ENCODE measurements around the gene TDRD10.

The TDRD10 gene

DNA sequence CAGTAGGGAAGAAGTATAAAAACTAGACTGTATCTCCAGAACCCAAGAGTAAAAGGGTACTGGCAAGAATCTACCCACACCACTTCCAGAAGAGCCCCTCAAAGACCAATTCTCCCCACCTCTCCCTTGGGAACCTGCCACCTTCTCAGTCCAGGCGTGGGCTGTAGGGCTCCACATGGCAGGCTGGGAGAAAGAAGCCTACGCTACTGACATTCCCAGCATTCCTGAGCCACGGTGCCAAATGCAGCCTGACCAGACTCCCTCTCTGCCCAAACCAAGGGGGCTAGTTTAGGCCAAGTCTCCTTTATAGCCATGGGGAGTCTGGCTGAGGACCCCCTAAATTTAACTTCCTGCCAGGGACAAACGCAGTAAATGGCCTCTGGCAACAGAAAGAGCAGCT is 54.4 kb downstream of the TDRD10 start:
- DNase-seq: no peak

DNA sequence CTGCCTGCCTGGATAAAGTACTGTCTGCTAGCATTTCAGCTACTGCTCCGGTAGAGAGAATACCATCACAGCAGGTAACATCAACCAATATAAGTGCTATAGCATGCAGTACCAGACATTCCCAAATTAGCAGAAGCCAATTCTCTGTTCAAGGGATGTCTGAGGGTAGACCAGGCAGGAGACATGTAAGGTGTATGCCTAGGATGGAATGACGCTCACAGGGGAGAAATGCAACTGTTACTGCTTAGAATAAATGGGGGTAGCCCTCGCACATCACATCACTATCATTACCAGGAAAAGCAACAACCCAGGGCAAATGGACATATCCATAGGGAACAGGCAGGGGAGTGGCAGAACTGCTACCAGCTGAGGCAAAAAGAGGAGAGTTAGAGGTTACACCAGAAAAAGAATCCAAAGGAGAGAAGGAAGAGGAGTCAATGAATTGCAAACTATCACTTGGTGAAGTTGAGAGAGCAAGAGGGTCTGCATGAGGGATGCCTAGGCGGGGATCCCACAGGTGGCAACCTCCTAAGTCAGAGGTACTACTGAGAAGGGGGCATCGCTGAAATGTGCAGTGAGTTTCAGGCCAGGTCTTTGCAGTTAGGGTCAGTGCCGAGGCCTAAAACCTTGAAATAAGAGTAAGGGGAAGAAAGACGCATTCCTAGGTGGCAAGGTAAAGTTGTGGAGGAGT is 55.4 kb downstream of the TDRD10 start:
- DNase-seq: no peak

DNA sequence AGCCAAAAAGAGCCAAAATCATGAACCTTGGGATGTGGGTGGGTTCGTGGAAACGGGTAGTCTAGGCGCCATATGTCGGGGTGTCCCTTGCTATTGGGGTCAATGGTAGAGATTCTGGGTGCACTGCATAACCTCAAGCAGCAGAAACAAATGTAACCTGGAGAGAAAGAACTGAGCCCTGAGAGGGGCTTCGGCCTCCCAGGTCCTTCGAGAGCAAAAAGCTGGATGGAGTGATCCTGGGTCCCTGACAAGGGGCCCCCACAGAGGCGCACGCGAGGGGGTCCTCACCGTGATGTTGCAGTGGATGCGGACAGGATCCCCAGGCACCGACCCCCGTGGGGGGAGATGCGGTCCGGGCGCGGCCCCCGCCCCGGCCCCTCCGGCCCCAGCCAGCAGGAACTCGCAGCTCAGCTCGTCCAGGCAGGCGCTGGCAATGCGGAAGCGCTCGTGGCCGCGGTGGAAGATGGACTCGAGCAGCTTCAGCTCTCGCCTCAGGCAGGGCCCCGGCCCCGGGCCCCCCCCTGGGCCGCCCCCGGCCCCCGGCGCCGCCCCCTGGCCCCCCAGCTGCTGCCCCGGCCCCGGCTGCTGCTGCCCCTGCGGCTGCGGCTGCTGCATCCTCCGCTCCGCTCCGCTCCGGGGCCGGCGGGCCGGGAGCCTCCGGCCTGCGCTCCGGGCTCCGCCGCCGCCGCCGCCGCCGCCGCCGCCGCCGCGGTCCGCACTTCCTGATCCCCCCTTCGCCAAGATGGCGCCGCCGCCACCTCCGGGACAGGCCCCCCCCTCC is 56.1 kb downstream of the TDRD10 start, which contains the start of gene UBE2Q1:
UBE2Q1 (minus strand) TSS at position 724 of the 781 bp plus-strand sequence; CDS start at position 615, 109 bp downstream.
- no peak for DNase-seq

DNA sequence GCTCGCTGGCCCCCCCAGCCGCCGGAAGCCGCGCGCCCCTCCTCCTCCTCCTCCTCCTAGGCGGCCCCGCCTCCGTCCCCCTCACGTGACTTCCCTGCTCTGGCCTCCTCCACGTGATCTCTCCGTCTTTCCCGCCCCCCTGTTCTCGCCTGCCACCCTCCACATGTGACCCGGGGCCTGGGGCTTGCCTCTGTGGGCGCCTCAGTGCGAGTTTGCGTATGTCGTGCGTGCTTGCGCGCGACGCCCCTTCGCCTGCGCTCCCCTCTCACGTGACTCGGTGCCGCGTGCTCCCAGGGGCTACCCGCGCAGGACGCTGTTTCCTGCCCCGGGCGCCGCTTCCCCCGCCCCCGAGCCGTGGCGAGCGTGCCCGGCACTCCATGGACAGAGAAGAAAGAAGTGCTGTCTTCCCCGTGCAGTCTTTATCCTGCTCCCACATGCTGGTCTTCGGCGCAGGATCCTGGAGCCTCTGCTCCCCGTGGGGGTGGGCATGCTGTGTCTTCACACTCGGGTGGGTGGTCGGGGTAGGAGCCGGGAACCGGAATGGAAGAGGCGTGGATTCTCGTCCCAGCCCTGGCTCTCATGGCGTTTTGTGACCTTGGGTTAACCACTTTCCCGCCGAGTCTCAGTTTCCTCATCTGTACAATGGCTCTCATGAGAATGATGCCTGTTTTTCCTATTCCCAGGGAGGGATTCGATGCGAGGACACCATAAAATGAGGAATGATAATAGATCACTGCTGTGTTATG is 56.9 kb downstream of the TDRD10 start:
- peak; percentile 91 for DNase-seq

DNA sequence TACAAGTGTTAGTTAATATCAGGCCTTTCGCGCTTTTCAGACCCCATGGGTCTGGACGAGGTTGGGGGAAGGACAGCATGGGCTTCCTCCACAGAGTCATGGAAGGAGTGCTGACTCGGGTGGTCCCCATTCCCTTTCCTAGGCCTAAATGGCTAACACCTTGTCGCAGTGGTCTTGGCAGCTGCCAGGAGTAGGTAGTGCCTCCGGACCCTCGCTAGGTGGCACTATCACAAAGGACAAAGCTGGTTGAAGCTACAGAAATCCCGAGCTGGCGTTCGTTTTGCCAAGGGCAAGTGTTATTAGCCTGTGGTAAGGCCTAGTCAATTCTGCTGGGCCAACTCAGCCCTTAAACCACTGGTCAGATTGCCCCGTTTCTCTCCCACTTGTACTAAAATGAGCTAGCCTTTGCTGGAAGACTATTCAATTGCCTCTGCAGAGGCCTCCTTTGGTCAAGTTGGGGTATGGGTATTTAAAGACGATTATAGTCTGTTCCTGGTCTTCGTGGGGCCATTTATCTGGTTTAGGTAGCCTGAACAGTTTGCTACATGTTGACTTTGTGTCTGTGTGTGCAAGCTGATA is 57.5 kb downstream of the TDRD10 start:
- DNase-seq: peak; percentile 93

DNA sequence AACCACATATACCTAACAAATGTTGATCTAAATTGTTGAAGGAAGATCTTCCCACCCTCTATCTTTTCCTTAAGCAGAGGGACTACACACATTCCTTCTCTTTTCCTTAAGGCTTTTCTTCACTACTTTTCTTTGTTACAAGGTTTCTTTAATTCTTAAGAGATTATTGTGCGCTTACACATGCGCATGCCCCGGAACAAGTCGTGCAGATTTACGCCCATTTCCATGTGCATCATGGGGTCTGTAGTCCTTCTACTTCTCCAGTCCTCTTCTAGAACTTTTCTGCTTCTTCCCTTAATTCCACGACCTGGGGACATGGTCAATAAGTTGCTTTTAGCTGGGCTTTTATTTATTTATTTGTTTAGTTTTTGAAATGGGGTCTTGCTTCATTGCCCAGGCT is 63.9 kb downstream of the TDRD10 start:
- DNase-seq: no peak

DNA sequence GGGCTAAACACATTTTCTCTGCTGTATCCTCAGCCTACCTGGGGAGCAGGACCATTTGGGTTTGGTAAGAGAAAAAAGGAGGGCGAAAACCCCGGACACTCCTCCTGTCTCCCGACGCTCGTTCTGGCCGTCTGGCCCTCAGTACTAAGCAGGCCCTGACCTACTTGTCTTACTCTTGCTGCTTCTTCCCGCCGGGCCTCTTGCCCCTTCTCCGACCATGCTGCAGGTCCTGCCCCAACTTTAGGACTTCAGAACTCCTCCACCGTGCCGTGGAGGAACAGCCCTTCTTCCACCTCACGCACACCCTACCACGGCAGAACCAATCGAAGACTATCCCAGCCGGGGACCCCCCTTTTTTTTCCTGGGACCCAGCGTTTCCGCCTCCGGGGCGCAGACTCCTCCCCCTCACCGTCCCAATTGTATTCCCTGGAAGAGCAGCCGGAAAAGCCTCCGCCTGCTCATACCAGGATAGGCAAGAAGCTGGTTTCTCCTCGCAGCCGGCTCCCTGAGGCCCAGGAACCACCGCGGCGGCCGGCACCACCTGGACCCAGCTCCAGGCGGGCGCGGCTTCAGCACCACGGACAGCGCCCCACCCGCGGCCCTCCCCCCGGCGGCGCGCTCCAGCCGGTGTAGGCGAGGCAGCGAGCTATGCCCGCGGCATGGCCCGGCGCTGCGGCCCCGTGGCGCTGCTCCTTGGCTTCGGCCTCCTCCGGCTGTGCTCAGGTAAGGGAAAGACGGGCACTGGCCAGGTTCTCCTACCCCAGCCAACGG is 65.6 kb downstream of the TDRD10 start, which contains the start of gene CHRNB2:
CHRNB2 (plus strand) TSS at position 393 of the 771 bp plus-strand sequence; CDS start at position 660, 267 bp downstream.
- no peak for DNase-seq

DNA sequence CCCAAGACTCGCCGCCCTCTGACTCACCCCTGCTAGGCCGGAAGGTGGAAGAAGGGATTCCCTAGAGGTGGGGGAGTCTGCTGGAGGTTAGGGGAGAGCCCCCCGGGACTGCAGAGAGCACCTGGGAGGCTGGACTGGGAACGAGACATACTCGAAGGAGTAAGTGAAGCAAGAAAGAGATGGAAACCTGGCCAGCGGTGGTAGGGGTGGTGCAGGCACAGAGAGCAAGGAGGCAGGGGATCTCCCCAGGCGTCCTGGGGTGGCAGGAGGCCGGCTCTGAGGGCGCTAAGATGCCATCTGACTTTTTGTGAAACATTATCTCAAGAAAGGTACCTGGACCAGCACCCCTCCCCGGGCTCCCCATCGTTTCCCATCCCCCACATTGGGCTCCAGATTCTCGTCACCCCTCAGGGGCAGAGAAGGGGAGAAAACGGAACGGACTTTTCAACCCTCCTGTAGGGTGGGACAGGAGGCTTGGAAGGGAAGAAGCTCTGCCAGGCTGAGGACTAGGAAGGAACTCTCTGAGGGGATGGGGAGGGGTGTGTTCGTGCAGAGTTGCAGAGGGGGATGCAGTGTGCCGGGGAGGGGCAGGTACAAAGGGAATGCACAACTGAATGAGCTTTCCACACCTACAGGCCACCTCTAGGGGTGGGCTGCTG is 66.3 kb downstream of the TDRD10 start:
- DNase-seq: no peak

DNA sequence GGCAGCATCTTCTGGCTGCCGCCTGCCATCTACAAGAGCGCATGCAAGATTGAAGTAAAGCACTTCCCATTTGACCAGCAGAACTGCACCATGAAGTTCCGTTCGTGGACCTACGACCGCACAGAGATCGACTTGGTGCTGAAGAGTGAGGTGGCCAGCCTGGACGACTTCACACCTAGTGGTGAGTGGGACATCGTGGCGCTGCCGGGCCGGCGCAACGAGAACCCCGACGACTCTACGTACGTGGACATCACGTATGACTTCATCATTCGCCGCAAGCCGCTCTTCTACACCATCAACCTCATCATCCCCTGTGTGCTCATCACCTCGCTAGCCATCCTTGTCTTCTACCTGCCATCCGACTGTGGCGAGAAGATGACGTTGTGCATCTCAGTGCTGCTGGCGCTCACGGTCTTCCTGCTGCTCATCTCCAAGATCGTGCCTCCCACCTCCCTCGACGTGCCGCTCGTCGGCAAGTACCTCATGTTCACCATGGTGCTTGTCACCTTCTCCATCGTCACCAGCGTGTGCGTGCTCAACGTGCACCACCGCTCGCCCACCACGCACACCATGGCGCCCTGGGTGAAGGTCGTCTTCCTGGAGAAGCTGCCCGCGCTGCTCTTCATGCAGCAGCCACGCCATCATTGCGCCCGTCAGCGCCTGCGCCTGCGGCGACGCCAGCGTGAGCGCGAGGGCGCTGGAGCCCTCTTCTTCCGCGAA is 69.4 kb downstream of the TDRD10 start:
- DNase-seq: no peak

DNA sequence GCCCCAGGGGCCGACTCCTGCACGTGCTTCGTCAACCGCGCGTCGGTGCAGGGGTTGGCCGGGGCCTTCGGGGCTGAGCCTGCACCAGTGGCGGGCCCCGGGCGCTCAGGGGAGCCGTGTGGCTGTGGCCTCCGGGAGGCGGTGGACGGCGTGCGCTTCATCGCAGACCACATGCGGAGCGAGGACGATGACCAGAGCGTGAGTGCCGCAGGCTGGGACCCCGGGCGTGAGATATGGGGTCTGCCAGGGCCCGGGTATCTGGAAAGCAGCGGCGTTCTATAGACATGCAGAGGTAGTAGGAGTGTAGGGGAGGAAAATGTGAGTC is 69.9 kb downstream of the TDRD10 start:
- DNase-seq: no peak

DNA sequence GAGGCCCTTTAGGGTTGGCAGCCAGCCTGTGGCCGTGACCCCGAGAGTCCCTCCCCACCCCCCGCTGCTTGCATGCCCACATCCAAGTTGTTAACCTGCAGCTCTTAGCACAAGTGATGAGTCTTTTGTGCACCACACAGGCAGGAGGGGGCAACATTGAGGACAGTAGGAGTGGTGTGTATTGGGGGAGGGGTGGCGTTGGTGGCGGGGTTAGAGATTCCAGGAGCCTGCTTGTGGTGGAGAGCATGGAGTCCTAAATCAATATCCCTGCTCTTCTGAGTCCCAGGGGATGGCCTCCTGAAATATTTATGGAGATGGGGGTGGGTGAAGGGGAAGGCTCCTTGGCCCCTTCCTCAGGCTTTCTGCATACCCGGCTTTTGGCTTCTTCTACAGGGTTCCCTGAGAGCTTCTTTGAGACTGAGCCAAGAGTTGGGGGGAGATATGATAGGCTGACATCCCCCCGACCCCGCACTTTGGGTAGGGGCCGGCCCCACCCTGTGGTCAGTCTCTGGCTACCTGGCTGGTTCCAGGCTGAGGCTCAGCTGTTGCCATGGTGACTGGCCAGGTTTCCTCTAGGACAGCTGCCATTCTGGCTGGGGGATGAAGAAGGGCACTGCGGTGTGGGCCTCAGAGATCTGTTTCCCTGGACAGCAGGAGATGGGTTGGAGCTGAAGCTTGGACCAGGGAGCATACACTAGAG is 70.6 kb downstream of the TDRD10 start:
- no peak for DNase-seq

DNA sequence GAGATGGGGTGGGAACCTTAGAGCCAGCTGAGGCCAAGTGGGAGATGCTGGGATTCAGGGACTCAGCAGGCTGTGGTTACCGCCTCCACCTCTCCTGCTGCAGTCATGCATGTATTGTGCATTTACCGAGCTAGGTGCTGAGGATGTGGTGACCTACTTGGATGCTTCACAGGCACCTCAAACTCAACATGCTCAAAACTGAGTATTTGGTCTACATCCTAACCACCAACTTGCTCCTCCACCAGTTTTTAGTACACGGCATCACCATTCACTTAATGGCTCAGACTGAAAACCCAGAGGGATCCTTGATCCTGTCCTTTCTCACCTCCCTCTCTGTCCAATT is 71.1 kb downstream of the TDRD10 start:
- DNase-seq: no peak

DNA sequence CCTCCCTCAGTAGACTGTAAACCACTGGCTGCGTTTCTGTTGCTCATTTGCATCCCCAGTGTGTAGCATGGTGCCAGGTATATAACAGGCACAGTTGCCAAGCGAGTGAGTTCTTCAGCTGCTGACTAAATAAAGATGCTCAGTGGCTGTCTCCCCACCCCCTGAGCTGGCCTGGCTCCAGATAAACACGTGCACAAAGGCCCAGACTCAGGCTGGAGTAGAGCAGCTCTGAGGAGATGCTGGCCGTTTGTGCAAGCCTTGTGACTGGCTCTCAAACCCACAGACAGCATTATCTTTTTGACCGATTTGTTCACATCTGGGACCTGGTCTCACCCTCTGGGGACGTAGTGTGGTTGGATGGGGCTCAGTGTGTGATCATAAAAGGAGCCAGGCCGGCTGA is 72.7 kb downstream of the TDRD10 start:
- DNase-seq: no peak

DNA sequence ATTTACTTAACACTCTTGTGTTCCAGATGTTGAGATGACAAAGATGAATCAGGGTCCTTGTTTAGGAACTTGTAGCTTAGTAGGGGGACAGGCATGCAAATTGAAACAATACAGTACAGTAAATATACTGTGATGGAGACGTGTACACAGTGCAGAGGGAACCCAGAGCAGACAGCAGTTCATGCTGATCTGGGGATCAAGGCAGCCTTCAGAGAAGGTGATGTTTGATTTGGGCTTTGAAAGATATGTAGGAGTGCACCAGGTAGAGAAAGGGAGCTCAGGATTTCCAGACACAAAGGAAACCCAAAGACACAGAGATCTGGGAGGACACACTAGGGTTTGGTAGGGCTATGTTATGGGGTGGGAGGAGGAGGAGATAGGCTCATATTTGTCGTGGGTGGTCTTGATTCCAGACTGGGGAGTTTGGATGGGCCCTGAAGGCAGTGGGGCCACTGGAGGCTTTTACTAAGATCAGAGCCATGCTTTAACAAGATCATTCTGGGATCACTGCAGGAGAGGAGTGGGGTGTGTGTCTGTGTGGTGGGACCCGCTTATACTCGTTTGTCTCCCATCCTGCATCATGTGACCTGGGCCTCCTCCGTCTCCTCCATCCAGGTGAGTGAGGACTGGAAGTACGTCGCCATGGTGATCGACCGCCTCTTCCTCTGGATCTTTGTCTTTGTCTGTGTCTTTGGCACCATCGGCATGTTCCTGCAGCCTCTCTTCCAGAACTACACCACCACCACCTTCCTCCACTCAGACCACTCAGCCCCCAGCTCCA is 73.3 kb downstream of the TDRD10 start:
- DNase-seq: no peak

DNA sequence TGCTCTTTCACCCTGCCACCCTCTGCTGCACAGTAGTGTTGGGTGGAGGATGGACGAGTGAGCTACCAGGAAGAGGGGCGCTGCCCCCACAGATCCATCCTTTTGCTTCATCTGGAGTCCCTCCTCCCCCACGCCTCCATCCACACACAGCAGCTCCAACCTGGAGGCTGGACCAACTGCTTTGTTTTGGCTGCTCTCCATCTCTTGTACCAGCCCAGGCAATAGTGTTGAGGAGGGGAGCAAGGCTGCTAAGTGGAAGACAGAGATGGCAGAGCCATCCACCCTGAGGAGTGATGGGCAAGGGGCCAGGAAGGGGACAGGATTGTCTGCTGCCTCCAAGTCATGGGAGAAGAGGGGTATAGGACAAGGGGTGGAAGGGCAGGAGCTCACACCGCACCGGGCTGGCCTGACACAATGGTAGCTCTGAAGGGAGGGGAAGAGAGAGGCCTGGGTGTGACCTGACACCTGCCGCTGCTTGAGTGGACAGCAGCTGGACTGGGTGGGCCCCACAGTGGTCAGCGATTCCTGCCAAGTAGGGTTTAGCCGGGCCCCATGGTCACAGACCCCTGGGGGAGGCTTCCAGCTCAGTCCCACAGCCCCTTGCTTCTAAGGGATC is 74.0 kb downstream of the TDRD10 start:
- DNase-seq: no peak

DNA sequence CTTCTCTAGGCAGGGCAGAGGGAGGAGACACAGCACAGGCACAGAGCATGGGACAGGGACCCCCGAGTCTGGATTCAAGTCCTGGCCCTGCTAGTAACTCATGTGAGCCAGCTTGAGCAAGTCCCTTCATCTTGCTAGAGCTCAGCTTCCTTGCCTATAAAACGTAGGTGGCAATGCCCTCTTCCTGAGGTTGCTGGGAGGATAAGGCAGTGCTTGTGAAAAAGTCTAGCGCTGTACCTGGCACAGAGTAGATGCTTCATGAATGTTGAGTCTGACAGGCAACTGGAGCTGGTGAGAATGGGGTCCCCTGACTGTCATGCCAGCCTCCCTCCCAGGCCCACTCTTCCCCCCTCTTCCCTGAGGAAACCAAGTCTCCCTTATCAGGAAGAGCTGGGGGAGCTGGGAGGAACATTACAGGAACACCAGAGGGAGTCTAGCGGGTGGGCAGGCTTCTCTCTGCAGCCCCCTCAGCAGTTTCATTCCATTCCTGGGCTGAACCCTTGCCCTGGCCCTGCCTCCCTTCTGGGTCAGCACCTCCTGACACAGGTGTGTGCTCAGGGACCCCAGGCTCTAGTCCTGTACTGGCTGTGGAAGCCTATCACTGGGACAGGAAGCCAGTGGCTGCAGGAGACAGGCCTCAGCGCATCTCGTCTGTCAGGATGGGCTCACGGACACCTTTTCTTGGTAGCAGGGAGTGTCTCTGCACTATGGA is 75.5 kb downstream of the TDRD10 start:
- no peak for DNase-seq

DNA sequence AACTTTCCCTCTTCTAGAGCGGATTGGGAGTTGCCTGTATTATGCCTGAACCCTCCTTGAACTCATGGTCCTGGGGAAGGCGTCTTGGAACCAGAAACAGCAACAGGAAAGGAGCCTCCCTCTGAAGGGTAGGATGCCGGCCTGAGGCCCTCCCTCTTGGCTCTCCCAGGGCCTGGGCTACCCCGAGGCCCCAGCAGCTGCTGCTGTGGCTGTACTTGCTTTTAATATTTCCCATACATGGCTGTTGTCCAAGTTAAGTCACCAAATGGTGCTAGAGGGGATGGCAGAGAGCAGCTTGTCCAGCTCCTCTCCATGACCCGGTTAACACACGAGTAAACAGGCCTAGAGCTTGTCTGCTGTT is 76.0 kb downstream of the TDRD10 start:
- no peak for DNase-seq

DNA sequence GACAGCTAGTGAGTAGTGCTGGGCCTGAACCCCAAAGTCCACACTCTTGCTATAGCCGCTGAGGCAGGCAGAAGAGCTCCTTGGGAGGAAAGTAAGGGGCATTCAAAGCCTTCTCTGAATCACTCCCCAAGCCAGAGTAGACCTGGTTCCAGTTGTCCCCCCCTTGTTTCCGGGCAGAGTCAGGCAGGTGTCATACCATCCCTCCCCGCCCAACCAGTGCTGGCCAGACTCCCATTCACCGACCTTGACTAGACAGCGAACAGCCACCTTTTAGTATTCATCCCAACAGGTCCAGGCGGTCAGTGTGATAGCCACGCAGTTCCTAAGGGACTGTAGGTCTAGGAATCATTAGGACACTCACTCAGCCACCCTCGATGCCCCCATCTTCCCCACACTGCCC is 77.4 kb downstream of the TDRD10 start:
- no peak for DNase-seq

DNA sequence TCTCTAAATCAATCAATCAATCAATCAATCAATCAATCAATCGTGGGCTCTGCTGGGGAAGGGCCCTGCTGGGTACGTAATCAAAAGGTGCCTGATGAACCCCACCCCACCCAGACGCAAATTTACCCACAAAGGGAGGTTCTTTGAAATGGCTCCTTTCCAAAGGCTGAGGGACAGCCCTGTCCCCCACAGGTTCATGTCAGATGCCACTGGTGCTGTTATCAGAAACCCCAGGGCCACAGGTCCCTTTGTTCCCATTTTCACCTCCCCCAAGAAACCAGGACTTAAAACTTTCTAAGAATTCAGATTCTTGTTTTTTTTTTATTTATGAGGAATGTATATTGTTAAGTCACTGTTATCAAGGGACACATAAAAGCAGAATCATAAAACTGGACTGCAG is 79.7 kb downstream of the TDRD10 start:
- DNase-seq: no peak
